Measurements from ENCODE around the gene LRRC66.
A peak's percentile ranks its signal among the peaks of the same experiment; 100 is the strongest.

LRRC66 gene

DNA sequence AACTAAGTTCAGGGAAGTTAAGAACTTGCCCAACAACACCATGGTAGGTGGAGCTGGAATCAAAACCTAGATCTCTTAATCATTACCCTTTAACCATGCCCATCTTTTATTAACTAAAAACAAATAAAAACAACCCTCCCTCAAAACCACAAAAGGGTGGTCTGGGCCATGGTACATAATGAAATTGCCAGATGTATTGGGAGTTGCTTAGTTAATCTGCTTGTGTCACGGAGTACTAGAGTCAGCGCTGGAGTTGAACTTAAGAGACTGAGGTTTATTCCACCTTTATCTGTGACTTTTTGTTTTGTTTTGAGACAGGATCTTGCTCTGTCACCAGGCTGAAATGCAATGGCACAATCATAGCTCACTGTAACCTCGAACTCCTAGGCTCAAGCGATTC lies 13.3 kb downstream of the LRRC66 start:
- no peak for DNase-seq

- no peak for DNase-seq
Observed at GRCh38 chr4:52005604-52006273, 14.4 kb downstream of the LRRC66 start.

GRCh38 chr4:52004414-52004813 lies 15.7 kb downstream of the LRRC66 start:
- peak; percentile 69 to 70 for DNase-seq

- DNase-seq: no peak
Observed at GRCh38 chr4:52001616-52002015, 18.5 kb downstream of the LRRC66 start.

- no peak for DNase-seq
Observed at GRCh38 chr4:51999250-51999649, 20.9 kb downstream of the LRRC66 start.

GRCh38 chr4:51998837-51999236 lies 21.3 kb downstream of the LRRC66 start:
- DNase-seq: no peak

DNA sequence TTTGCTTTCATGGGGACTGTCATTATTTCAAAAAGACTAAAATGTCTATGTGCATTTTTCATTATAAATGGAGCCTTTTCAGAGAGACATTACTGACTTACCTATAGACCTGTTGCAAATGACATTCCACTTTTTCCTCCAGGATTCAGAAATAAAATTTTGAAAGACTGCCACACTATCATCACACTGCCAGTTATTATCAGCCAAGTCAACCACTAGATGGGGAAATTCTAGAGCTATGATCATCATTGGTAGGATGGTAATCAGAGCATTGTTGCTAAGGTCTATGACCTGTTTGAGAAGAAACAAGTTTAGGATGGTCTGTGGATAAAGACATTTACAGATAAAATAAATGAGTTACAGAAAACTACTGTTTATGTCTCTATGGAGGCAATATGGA lies 22.5 kb downstream of the LRRC66 start:
- DNase-seq: no peak

DNA sequence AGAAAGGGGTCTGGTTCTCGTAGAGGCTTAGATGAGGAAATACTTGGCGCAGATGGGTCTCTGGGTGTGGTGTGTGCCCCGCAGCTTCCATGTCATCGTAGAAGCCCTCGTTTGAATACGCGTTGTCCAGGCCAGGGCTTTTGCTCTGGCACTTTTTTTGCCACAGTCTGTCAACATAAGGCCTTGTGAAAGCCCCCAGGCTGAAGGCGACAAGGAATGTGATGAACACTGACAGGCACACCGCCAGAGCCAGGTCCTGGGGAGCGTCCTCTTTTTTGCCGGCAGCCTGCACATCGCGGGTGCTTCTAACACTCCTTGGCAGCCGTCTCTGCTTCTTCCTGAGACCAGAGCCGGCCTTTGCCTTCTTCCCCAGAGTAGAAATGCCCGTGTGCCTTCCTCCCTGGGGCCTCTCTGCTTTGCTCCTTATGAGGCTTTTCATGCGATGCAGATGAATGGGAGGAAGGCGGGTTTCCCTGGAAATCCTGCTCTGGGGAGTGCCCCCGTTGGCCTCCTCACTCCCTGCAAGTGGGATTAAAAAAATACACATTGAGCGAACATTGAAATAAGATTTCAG lies 24.4 kb downstream of the LRRC66 start:
- DNase-seq: no peak

DNA sequence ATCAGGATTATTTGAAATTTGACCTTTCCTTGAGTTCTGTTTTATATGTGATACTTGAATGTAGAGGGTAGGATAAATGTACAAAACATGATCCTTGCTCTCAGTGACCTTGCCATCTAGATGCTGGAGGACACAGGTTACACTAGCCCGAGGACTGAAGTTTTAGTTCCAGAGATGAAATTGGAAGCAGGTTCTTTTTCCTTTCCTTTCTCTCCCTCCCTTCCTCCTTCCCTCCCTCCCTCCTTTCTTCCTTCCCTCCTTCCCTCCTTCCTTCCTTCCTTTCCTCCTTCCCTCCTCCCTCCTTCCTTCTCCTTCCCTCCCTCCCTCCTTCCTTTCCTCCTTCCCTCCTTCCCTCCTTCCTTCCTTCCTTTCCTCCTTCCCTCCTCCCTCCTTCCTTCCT lies 54.3 kb downstream of the LRRC66 start:
- DNase-seq: no peak

DNA sequence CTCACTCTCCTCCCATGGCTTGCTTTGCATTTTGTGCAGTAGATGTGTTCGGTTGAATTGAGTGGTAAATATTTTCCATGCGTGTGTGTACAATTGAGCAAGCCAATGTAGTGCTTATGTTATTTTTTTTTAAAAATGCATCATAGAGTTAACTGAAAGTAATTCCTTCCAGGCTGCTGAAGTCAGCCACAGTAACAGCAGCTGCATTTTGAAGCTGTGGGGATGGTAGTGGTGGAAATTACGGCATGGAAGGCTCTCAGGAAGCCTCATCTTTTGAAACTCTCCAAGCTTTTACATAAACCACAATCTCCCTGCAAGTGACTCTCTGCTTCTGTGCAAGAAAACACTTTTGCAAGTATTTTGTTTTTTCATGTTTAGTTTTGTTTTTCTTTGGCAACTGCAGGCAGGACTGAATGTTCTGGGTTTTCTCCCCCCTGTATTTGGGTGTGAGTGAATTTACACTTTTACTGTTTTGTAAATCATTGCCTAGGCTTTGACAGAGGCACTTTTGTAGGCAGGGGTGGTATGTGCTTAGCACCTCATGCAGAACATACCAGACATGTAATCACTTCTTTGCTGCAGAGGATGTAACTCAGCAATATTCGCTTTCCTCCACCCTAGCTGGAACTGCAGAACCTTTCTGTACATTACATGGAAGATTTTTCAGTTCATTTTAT lies 56.2 kb downstream of the LRRC66 start:
- DNase-seq: peak; percentile 52 to 58

- no peak for DNase-seq
Observed at GRCh38 chr4:51960486-51960885, 59.7 kb downstream of the LRRC66 start.

DNA sequence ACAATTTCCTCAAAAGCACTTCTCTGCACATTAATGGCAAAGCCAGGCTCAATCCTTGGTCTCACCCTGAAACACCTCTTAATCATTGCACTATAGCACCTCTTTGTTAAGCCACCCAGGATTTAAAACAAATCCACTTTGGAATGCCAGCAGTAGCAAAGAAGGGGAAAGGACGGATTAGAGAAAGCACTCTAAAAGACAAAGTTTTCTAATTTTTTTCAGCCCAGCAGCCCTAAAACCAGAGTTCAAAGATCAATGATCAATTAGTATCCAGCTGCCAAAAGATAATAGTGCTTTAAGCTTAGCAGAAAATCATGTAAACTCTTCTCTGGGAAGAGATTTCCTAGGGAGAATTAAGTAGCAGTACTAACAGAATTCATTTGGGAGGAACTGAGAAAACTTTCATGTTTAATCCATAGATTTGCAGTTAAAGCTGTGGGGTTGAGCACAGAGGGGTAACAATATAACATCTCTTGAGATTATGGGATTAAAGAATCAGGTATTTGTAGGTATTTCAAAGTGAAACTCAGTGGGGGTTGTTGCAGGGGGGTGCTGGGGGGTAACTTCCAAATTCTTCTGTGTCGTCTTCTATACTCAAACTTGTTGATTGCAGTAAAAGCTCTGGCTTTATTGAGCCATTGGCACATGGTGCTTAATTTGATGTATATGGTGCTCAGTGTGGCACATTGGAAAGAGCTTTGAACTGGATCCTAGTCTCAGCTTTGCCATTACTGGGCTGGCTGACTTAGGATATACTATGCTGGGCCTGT lies 61.8 kb downstream of the LRRC66 start:
- no peak for DNase-seq

All from Kasumi-1 (cell line).